ENCODE measurements around the gene ARF6. TPM values are rescaled to one million over a fixed set of nuclear protein-coding genes. Genes with fewer than 3 reads are reported as not detected.

The ARF6 gene
- polyA plus RNA-seq, 1 donor (not counting 4 experiments of a cell fraction or from before 2014, with no cell fraction given): 53.4 TPM

DNA sequence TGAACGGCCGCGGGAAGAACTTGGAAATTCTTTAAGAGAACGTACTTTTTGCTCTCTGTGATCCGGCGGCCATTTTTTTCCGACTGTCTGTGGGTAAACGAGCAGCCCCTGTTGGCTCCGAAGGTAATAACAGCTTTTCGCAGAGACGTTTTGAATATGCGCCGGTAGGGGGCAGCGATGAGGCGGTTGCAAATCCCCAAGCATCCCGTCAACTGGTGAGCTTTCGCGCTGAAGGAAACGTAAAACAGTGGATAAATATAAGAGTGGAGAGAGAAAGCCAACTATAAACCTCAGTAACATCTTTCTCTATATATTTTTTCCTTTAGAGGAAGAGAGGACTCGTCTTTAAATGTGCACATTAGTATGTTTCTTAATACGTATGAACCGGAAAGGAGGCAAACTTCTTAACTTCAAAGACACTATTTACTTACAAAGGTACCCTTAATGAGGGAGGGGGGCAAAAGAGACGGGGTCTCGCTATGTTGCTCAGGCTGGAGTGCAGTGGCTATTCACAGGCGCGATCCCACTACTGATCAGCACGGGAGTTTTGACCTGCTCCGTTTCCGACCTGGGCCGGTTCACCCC lies 30.7 kb upstream of the ARF6 start:
- H3K27ac ChIP-seq (ENCODE audit: control insufficient read depth, insufficient read depth, low read length): peak overlapping the region; percentile 95
- peaks cover 21% of the 10 kb centered on the region for H3K4me1 ChIP-seq (ENCODE audit: control insufficient read depth, extremely low read depth, insufficient read depth, low read length)
- peak overlapping the region; percentile 94 for H3K9ac ChIP-seq (ENCODE audit: control insufficient read depth, extremely low read depth, insufficient read depth, low read length)
- no peaks in the 10 kb centered on the region for H3K9me1 ChIP-seq (ENCODE audit: control insufficient read depth, extremely low read depth, insufficient read depth, low read length)
- H4K20me1 ChIP-seq (ENCODE audit: control insufficient read depth, extremely low read depth, insufficient read depth, low read length): no peaks in the 10 kb centered on the region
- DNase-seq (ENCODE audit: low read depth, low spot score) (peak; percentile 68), FAIRE-seq (no peak)
- no peaks in the 10 kb centered on the region for H3K9me3 ChIP-seq (ENCODE audit: control insufficient read depth, low read depth, low read length)
- dilution Hi-C loops (cut with MboI; ENCODE audit: extremely low pct_ligation_motif_present, low sequenced_read_pairs): no loop called here
- no peaks in the 10 kb centered on the region for H3K27me3 ChIP-seq (ENCODE audit: control insufficient read depth, extremely low read depth, insufficient read depth, low read length)
- H2AFZ ChIP-seq (ENCODE audit: control insufficient read depth, low read length): peak overlapping the region; percentile 98
- H3K4me2 ChIP-seq (ENCODE audit: control insufficient read depth, extremely low read depth, insufficient read depth, low read depth, low read length): peak overlapping the region; percentile 92
- peak overlapping the region; percentile 45 to 89 (median 73) for H3K4me3 ChIP-seq (ENCODE audit: control insufficient read depth in 2 of 3, extremely low read depth in 1 of 3, insufficient read depth in 2 of 3, low read depth in 1 of 3, low read length in 3 of 3)
- TF ChIP-seq, protein P1, sequence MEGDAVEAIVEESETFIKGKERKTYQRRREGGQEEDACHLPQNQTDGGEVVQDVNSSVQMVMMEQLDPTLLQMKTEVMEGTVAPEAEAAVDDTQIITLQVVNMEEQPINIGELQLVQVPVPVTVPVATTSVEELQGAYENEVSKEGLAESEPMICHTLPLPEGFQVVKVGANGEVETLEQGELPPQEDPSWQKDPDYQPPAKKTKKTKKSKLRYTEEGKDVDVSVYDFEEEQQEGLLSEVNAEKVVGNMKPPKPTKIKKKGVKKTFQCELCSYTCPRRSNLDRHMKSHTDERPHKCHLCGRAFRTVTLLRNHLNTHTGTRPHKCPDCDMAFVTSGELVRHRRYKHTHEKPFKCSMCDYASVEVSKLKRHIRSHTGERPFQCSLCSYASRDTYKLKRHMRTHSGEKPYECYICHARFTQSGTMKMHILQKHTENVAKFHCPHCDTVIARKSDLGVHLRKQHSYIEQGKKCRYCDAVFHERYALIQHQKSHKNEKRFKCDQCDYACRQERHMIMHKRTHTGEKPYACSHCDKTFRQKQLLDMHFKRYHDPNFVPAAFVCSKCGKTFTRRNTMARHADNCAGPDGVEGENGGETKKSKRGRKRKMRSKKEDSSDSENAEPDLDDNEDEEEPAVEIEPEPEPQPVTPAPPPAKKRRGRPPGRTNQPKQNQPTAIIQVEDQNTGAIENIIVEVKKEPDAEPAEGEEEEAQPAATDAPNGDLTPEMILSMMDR (optimal IDR thresholded peaks at IDR 0.05 in 1 of 3, IDR thresholded peaks at IDR 0.05 in 1 of 3, conservative IDR thresholded peaks at IDR 0.05 in 1 of 3; ENCODE audit: extremely low read depth in 1 of 3, insufficient read depth in 2 of 3, low read length in 3 of 3): peak; percentile 99 to 100 (median 100)
- no peak for TF ChIP-seq EZH2 (IDR thresholded peaks at IDR 0.05; ENCODE audit: low read length)
- peaks cover 3% of the 10 kb centered on the region for H3K79me2 ChIP-seq (ENCODE audit: control insufficient read depth, insufficient read depth, low read length)
- H3K36me3 ChIP-seq (ENCODE audit: control insufficient read depth in 2 of 2, extremely low read depth in 1 of 2, insufficient read depth in 2 of 2, low read length in 2 of 2): no peaks in the 10 kb centered on the region

DNA sequence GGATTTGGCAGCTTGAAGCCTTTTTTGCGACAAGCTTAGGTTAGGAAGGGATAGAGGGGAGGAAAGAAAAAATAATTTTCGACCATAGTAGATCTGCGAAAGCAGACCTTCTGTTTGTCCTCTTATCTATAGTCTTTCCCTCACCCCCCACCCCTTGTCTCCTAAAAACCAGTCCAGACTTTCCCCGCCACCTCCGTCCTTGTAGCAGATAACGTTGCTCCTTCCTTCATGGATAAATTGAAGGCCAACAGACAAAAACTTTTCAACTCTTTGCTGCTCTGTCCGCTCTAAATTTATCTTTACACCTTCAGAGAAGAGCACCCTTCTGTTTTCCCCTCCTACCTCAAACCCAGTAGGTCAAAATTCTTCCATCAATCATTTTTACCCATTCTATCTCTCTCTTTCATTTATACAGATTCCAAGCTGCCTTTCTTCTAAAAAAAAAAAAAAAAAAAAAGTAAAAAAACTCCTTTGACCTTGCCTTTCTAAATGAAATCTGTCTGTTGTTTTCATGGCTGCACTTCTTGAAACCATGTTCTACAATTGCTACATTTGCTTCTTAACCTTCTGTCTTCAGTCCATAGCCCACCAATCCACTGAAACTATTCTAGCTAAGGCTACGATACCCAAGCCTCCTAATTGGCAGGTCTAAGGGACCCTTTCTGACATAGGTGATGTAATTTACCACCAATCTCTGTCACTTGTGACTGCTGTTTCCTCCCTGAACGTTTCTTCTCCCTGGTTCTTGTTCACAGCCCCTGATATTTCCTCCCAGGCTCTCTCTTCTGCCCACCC lies 29.2 kb upstream of the ARF6 start:
- peak overlapping the region; percentile 93 for H3K4me2 ChIP-seq (ENCODE audit: control insufficient read depth, extremely low read depth, insufficient read depth, low read depth, low read length)
- H3K27me3 ChIP-seq (ENCODE audit: control insufficient read depth, extremely low read depth, insufficient read depth, low read length): no peaks in the 10 kb centered on the region
- H2AFZ ChIP-seq (ENCODE audit: control insufficient read depth, low read length): peak overlapping the region; percentile 86
- peaks cover 3% of the 10 kb centered on the region for H3K79me2 ChIP-seq (ENCODE audit: control insufficient read depth, insufficient read depth, low read length)
- peaks cover 30% of the 10 kb centered on the region for H3K4me1 ChIP-seq (ENCODE audit: control insufficient read depth, extremely low read depth, insufficient read depth, low read length)
- peak overlapping the region; percentile 93 for H3K27ac ChIP-seq (ENCODE audit: control insufficient read depth, insufficient read depth, low read length)
- H3K4me3 ChIP-seq (ENCODE audit: control insufficient read depth in 2 of 3, extremely low read depth in 1 of 3, insufficient read depth in 2 of 3, low read depth in 1 of 3, low read length in 3 of 3): peak overlapping the region; percentile 69 to 89 (median 79)
- H3K9me3 ChIP-seq (ENCODE audit: control insufficient read depth, low read depth, low read length): no peaks in the 10 kb centered on the region
- FAIRE-seq (no peak), DNase-seq (ENCODE audit: low read depth, low spot score) (no peak)
- no peaks in the 10 kb centered on the region for H4K20me1 ChIP-seq (ENCODE audit: control insufficient read depth, extremely low read depth, insufficient read depth, low read length)
- peak overlapping the region; percentile 91 for H3K9ac ChIP-seq (ENCODE audit: control insufficient read depth, extremely low read depth, insufficient read depth, low read length)
- dilution Hi-C loops (cut with MboI; ENCODE audit: extremely low pct_ligation_motif_present, low sequenced_read_pairs): no loop called here
- TF ChIP-seq, protein P1 (optimal IDR thresholded peaks at IDR 0.05 in 1 of 3, IDR thresholded peaks at IDR 0.05 in 1 of 3, conservative IDR thresholded peaks at IDR 0.05 in 1 of 3; ENCODE audit: extremely low read depth in 1 of 3, insufficient read depth in 2 of 3, low read length in 3 of 3): no peak
- no peak for TF ChIP-seq EZH2 (IDR thresholded peaks at IDR 0.05; ENCODE audit: low read length)
- no peaks in the 10 kb centered on the region for H3K9me1 ChIP-seq (ENCODE audit: control insufficient read depth, extremely low read depth, insufficient read depth, low read length)
- H3K36me3 ChIP-seq (ENCODE audit: control insufficient read depth in 2 of 2, extremely low read depth in 1 of 2, insufficient read depth in 2 of 2, low read length in 2 of 2): no peaks in the 10 kb centered on the region

All from keratinocyte (primary cell).